NK-92 (cell line): ENCODE results near the gene IGFBP7.

Source experiments
- DNase-seq: peaks from one replicate; lab custom pipeline; 2025; ENCODE audit not compliant: unreplicated experiment; lab: John Stamatoyannopoulos, UW

IGFBP7 gene

DNA sequence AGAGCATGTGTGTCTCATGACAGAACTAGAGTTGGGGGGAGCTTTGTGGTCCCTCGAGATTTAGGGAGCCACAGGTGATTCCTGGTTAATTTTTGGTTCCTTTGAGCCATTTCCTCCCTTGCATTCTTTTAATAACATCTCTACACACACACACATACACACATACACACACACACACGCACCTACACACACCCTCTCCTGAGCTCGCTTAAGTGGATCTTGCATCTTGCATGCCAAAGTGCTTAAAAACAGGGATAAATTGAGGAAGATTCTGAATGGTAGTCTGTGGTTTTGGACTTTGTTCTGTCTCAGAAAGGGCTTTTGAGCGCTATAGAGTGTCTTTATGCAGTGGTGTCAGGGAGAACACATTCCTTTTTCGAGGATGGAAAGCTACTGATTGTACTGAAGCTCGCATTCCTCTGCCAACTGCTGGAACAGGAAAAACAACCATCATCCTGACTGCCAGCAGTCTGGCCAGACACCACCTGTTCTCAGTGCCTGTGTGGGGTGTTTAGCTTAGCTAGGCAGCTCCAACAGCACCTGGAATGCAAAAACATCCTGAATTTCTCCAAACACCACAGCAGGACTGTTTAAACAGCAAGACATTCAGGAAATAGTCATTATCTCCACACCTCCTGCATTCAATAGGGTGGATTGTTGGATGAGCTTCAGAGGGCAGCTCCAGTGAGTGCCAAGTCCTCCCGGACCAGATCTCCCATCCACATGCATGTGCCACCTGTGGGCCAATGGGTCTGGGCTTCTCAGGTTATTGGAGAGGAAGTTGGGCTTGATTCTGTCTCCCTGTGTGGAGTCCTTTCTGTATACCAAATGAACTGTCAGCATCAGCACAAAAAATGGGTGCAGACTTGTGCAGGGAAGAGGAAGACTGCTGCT, 21.9 kb upstream of the IGFBP7 start:
- no peak for DNase-seq

- DNase-seq = no peak
These were observed 19.3 kb upstream of the IGFBP7 start for GRCh38 chr4:57129477-57129876.

DNA sequence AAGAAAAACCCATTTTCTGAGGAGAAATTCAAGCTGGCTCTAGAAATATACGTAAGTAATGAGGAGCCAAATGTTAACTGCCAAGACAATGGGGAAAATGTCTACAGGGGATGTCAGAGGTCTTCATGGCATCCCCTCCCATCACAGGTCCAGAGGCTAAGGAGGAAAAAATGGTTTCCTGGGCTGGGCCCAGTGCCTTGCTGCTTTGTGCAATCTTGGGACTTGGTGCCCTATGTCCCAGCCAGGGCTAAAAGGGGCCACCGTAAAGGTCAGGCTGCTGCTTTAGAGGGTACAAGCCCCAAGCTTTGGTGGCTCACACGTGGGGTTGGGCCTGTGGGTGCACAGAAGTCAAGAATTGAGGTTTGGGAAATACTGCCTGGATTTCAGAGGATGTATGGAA, 17.2 kb upstream of the IGFBP7 start:
- no peak for DNase-seq

GRCh38 chr4:57125996-57126395, 15.8 kb upstream of the IGFBP7 start:
- no peak for DNase-seq

- DNase-seq = no peak
These were observed 14.0 kb upstream of the IGFBP7 start for GRCh38 chr4:57124145-57124544.

- DNase-seq = no peak
These were observed 12.8 kb upstream of the IGFBP7 start for GRCh38 chr4:57122959-57123358.

GRCh38 chr4:57119054-57119651, 9.0 kb upstream of the IGFBP7 start:
- no peak for DNase-seq

DNA sequence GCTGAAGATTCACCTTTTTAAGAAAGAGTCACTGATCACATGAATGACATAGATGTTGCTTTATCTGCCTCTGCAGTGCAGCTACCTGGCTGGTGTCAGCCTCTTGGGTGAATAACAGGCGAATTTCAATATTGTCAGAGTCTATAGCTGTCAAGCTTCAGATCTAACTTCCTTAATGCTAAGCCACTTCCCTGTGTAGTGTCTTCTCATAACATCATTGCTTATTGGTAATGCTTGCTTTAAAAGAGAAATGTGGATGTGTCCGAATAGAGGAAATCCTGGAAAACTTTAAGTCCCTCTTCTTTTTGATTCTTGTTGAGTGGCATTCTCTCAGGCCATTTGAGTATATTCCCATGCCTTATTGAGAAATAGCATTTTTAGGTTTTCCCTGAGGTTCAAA, 7.3 kb upstream of the IGFBP7 start:
- no peak for DNase-seq

GRCh38 chr4:57116245-57116644, 6.1 kb upstream of the IGFBP7 start:
- DNase-seq = no peak

- DNase-seq = no peak
These were observed 4.8 kb upstream of the IGFBP7 start for GRCh38 chr4:57114973-57115372.

- DNase-seq = no peak
These were observed 3.7 kb upstream of the IGFBP7 start for GRCh38 chr4:57113870-57114269.

- DNase-seq = no peak
These were observed 691 bp upstream of the IGFBP7 start for GRCh38 chr4:57110640-57111511.

DNA sequence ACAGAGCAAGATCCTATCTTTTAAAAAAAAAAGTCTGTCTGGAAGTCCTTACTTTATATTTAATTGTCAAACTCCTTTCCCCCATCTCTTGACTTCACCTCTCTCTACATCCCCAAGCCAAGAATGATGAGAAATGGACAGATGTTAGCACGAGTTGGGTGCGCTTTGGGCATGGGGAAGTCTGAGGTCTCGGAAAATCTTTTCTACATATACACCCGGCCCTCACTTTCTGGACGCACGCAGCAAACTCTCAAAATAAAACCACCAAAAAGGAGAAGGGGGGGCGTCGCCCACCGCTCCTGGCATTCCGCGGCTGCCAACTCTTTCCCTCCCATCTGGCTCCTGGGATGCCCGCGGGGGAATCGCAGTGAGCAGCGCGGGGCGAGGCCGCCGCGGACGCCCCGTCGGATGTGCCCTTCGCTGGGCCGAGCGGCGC, 756 bp downstream of the IGFBP7 start:
- DNase-seq = no peak

DNA sequence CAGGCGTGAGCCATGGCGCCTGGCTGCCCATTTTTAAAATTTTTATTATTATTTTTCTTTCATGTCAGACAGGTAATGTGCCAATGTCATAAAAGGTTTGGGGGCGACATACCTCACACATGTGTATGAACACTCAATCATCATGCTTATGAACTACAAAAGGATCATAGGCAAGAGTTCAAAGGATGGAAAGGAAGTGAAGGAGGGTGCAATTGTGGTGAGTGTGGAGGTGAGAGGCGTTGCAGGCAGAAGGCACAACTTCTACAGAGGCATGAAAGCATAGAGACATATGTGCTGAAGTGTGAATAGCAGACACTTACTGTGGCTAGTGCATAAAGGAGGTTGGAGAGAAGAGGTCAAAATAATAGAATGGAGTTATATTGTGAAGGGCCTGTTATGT, 4.0 kb downstream of the IGFBP7 start:
- no peak for DNase-seq

DNA sequence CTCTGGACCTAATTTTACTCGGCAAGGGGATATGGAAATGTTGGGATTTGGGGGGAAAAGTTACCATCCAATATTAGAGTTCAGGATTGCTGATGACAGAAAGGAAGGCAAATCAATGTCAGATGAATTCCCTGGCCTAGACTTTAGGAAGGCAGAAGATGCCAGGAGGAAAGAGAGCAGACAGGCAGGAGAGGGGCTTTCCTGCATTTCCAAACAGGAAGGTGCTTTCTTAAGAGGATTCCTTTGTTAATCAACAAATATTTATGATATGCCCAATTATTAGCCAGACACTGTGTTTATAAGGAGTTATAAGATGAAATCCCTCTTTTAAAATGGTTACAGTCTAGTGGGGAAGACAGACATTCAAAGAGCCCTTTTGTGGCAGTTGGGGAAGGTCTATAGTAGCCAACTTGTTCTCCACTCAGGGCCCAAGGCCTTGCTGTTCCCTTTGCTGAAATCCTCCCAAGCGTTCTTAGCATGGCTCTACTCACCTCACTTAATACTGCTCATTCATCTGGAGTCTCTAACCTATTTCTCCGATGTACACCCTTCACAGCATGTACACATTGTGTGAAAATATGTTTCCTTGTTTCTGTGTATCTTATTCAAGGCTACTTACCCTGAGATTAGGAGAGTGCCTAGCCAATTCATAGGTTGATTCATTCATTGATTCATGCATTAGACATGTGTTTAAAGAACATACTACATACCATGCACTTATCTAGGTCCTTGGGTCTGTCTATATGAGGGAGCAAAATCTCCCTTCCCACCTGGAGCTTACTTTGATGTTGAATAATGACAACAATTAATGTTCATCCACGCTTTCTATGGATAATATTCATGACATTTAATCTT, 5.3 kb downstream of the IGFBP7 start:
- no peak for DNase-seq

DNA sequence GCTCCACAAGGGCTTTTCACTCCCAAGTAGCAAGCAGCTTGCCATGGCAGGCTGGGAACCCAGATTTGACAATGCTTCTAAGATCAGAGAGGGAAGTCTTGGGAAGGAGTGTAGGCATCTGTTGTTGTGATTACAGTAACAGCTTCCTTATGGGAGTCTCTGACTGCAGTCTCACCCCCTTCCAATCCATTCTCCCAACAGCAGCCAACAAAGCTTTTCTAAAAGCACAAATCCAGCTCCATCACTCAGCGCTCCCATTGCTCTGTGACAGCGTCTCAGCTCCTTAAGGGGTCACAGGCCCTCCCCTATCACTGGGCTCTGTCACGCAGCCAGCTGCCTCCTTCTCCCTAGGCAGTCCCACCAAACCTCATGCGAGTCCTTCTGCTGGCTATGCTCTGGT, 7.1 kb downstream of the IGFBP7 start:
- no peak for DNase-seq

DNA sequence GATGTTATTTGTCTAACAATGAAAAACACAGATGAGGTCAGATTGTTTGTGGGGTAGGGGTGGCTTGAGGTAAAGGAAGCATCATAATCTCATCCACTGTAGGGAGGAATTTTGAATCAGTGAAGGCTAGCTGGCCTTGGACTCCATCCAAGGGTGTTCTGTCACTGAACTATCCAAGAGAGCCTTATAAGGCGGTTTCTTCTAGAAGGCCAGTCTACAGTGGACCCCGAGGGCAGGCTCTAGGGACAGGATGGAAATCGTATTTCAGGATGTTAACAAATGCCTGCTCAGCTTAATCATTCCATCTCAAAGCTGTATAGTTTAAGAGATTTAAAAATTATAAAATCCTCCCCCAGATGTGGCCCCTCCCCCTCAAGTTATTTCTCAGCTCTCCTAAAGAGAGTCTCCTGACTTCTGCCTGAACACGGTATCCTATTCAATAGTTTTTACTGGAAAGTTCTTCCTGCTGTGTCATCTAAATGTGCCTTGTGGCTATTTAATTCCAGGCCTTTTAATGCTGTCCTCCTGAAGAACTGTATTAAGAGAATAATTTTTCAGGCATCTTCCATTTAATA, 8.0 kb downstream of the IGFBP7 start:
- DNase-seq = no peak

DNA sequence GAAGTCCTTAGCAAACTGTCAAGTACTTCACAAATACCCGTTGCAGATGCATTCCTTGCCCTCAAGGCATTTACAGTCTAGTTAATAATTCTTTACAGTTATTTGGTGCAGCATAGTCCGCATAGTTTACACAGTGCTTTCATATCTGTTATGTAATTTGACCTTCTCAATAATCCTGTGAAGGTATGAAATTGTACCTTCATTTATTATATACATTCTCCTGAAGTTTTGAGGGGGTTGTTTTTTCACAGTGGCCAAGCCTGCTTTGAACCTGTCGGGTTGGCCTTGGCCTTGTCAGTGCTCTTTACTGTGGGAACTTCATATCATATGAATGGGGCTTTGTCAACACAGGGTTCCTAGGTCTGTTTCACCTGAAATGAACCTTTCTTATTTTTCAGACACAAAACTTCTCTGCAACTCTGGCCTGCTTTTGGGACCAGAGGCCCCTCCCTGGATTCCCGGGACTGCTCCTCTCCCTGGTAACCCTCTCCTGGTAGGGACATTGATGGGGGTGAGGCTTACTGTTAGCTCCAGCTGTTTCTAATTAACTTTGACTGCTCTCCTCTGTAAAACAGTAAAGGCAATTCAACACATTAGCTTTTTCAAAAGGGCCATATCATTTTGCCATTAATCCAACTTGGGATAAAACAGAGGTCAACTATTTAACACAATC, 9.1 kb downstream of the IGFBP7 start:
- no peak for DNase-seq

DNA sequence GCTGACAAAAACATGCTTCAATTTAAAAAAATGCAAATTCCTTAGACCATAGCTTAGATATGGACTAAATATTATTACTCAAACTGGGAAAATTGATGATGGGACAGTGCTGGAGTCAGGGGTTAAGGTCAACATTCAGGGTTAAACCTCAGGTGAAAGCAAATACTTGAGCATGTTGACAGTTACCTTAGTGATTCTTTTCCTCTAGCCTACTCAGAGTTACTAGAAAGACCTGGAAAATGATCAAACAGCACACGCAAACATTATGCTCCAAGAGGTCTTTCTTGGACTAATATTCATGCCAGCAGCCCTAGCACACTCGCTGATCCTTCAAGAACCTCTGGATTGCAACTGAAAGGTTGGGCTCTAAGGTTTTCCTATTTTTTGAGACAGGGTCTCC, 10.8 kb downstream of the IGFBP7 start:
- no peak for DNase-seq

GRCh38 chr4:57098941-57099340, 11.2 kb downstream of the IGFBP7 start:
- DNase-seq = no peak
